Fibroblast of skin of left quadriceps (primary cell): Measurements from ENCODE around the gene ZC3H10.

Source experiments
- DNase-seq, 2 experiments: peaks; one replicate each; pipeline ENCODE4 v3.0.0-alpha.2; 2013; ENCODE audit warnings: low read depth in 2 of 2

The ZC3H10 gene

GRCh38 chr12:56127888-56128669, 10.0 kb downstream of the ZC3H10 start, which contains the start of gene ESYT1:
ESYT1 (plus strand) TSS chr12:56128267; CDS start chr12:56128320, 53 bp downstream.
- DNase-seq = peak; percentile 100

GRCh38 chr12:56128670-56129205, 10.7 kb downstream of the ZC3H10 start:
- DNase-seq = no peak

GRCh38 chr12:56129206-56129941, 11.3 kb downstream of the ZC3H10 start:
- DNase-seq = no peak

- no peak for DNase-seq
These were observed 12.0 kb downstream of the ZC3H10 start for GRCh38 chr12:56129942-56130495.

- DNase-seq = no peak
These were observed 12.8 kb downstream of the ZC3H10 start for GRCh38 chr12:56130876-56131275.

- no peak for DNase-seq
These were observed 16.8 kb downstream of the ZC3H10 start for GRCh38 chr12:56134897-56135296.

GRCh38 chr12:56137853-56138571, 19.9 kb downstream of the ZC3H10 start:
- no peak for DNase-seq

- DNase-seq = no peak
These were observed 24.1 kb downstream of the ZC3H10 start for GRCh38 chr12:56141946-56142784.

GRCh38 chr12:56143217-56143616, 25.2 kb downstream of the ZC3H10 start:
- DNase-seq = no peak

- DNase-seq = no peak
These were observed 25.8 kb downstream of the ZC3H10 start for GRCh38 chr12:56143870-56144269.

- DNase-seq = no peak
These were observed 27.2 kb downstream of the ZC3H10 start for GRCh38 chr12:56145217-56145616.

- no peak for DNase-seq
These were observed 28.7 kb downstream of the ZC3H10 start for GRCh38 chr12:56146492-56147460.

- DNase-seq = no peak
These were observed 32.5 kb downstream of the ZC3H10 start for GRCh38 chr12:56150563-56150962.

- no peak for DNase-seq
These were observed 33.6 kb downstream of the ZC3H10 start for GRCh38 chr12:56151672-56152131.

- DNase-seq = peak; percentile 76 to 78
These were observed 34.2 kb downstream of the ZC3H10 start, which contains the start of gene MYL6B for GRCh38 chr12:56152132-56152755. MYL6B (plus strand) TSS chr12:56152587; CDS start chr12:56153919, 1,332 bp downstream.

- no peak for DNase-seq
These were observed 35.0 kb downstream of the ZC3H10 start for GRCh38 chr12:56152756-56153677.

- no peak for DNase-seq
These were observed 35.6 kb downstream of the ZC3H10 start for GRCh38 chr12:56153678-56154065.

- DNase-seq = no peak
These were observed 36.2 kb downstream of the ZC3H10 start for GRCh38 chr12:56154246-56154771.
